Esophagus (tissue), 2 donors: ENCODE data around the gene HMGB1. TPM values are rescaled to one million over a fixed set of nuclear protein-coding genes. Genes with fewer than 3 reads are reported as not detected.

ENCODE experiments used
- H3K27ac ChIP-seq, 2 donors: one replicate each; pipeline ENCODE4 v1.5.1; 2013; ENCODE audit warnings: low read depth in 2 of 2, mild to moderate bottlenecking in 2 of 2, inconsistent platforms in 1 of 2, low read length in 1 of 2, moderate library complexity in 1 of 2
- H3K27me3 ChIP-seq, 2 donors: one replicate each; pipeline ENCODE4 v1.6.1; 2013; ENCODE audit warnings: low read length in 2 of 2, control low read depth in 1 of 2, mild to moderate bottlenecking in 1 of 2; ENCODE audit not compliant: insufficient read depth in 2 of 2, control insufficient read depth in 1 of 2
- H3K36me3 ChIP-seq, 2 donors: one replicate each; pipeline ENCODE4 v1.6.1; 2013; ENCODE audit warnings: low read length in 1 of 2; ENCODE audit not compliant: control insufficient read depth in 2 of 2, insufficient read depth in 2 of 2
- H3K4me1 ChIP-seq, 2 donors: one replicate each; pipeline ENCODE4 v1.6.1; 2013; ENCODE audit warnings: low read length in 1 of 2; ENCODE audit not compliant: control insufficient read depth in 2 of 2, insufficient read depth in 2 of 2
- H3K4me3 ChIP-seq, 2 donors: one replicate each; pipeline ENCODE4 v1.5.1; 2013; ENCODE audit warnings: low read length in 2 of 2, mild to moderate bottlenecking in 2 of 2, low read depth in 1 of 2, moderate library complexity in 1 of 2
- H3K9me3 ChIP-seq, 2 donors: one replicate each; pipeline ENCODE4 v1.6.1; 2013; ENCODE audit warnings: mild to moderate bottlenecking in 2 of 2, low read depth in 1 of 2, low read length in 1 of 2, moderate library complexity in 1 of 2; ENCODE audit not compliant: control insufficient read depth in 2 of 2, insufficient read depth in 1 of 2
- WGBS, 2 donors: extraction: QIAGEN DNeasy Blood & Tissue Kit; methylation state at CpG; one replicate each; pipeline ENCODE4 v1.1.7; 2013; 5-methylcytosine and 5-hydroxymethylcytosine counted together
- polyA plus RNA-seq, 2 donors: library from polyadenylated mRNA; stranded (reverse); fragments of 200-250 nt; gene quantifications; one replicate each; pipeline ENCODE4 v1.2.3, GENCODE V29; 2013
- donor health status: healthy with polysubstance abuse.
- donor health status: Bipolar disorder and iron deficiency.

Gene HMGB1
- polyA plus RNA-seq = 100 to 1,000 TPM; 293 to 393 TPM

- 0% methylated on average over 41 to 57 of the region's 57 CpGs for WGBS, 2 donors
- Histone ChIP-seq H3K4me3 (peak within 1 kb of the TSS; percentile 72 to 96), H3K4me1 (peaks cover 2 to 4% of the 10 kb centered on the region in 2 donors), H3K27ac (peak within 1 kb of the TSS; percentile 99 to 100), H3K27me3 (no peaks in the 10 kb centered on the region), H3K9me3 (no peaks in the 10 kb centered on the region), H3K36me3 (peaks cover 0 to 2% of the 10 kb centered on the region in 2 donors)
These were observed at the start of gene HMGB1 for GRCh38 chr13:30465593-30466357. HMGB1 (minus strand) TSS chr13:30465936; CDS start chr13:30463680, 2,256 bp downstream.

DNA sequence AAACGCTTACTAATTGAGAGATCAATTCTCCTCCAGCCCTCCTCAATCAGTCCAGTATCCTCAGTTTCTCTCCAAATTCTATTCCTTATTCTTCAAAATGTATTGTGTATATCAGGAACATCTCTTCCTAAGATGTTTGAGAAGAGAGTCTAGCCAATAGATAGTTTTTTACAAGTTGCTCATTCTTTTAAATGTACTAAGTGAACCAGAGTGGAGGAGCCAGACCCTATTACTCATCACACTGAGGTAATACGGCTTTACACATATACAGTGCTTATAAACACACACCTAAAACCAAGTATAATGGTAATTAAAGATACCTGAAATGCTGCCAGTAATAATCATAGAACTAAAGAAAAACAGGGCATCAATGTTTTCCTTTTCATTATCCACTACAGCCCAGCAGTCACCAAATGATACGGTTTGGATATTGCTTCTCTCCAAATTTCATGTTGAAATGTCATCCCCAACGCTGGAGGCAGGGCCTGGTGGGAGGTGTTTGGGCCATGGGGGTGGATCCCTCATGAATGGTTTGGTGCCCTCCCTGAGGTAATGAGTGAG is 45.2 kb upstream of the HMGB1 start:
- WGBS, 2 donors = 74 to 77% methylated on average over 4 of the region's 4 CpGs
- no peaks in the 10 kb centered on the region for H3K27me3 ChIP-seq
- H3K4me3 ChIP-seq = no peak overlapping the region
- no peaks in the 10 kb centered on the region for H3K9me3 ChIP-seq
- no peak overlapping the region for H3K27ac ChIP-seq
- H3K4me1 ChIP-seq = no peaks in the 10 kb centered on the region
- H3K36me3 ChIP-seq = no peaks in the 10 kb centered on the region

- H3K4me3 ChIP-seq = no peak overlapping the region
- H3K4me1 ChIP-seq = no peaks in the 10 kb centered on the region
- H3K36me3 ChIP-seq = no peaks in the 10 kb centered on the region
- no peaks in the 10 kb centered on the region for H3K9me3 ChIP-seq
- H3K27ac ChIP-seq = no peak overlapping the region
- 83 to 87% methylated on average over 4 of the region's 4 CpGs for WGBS, 2 donors
- no peaks in the 10 kb centered on the region for H3K27me3 ChIP-seq
These were observed 44.4 kb upstream of the HMGB1 start for GRCh38 chr13:30510091-30510490.

GRCh38 chr13:30509254-30510050 is 43.7 kb upstream of the HMGB1 start:
- Histone ChIP-seq H3K27ac (no peak overlapping the region), H3K27me3 (no peaks in the 10 kb centered on the region), H3K4me3 (no peak overlapping the region), H3K9me3 (no peaks in the 10 kb centered on the region), H3K4me1 (no peaks in the 10 kb centered on the region), H3K36me3 (no peaks in the 10 kb centered on the region)
- WGBS, 2 donors = 90 to 93% methylated on average over 9 of the region's 9 CpGs

- H3K9me3 ChIP-seq = no peaks in the 10 kb centered on the region
- no peak overlapping the region for H3K4me3 ChIP-seq
- H3K36me3 ChIP-seq = no peaks in the 10 kb centered on the region
- no peaks in the 10 kb centered on the region for H3K4me1 ChIP-seq
- H3K27me3 ChIP-seq = no peaks in the 10 kb centered on the region
- WGBS, 2 donors = 55 to 76% methylated on average over 1 of the region's 1 CpG
- no peak overlapping the region for H3K27ac ChIP-seq
These were observed 38.3 kb upstream of the HMGB1 start for GRCh38 chr13:30504081-30504480.

DNA sequence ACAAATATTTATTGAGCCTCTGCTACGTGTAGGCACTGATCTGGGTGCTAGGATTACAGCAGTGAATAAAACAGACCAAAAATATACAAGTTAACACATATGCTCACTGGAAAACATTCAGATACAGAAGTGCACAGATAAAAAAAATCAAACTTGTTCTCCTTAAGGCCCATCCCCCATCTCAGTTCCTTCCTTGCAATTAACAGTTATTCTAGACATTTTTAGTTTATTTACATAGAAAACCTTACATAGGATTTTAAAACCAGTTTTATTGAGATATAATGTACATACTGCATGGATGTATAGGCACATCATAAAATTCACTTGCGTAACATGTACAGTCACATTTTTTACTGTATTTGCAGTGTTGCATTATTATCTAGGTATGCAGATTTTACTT is 36.5 kb upstream of the HMGB1 start:
- H3K4me1 ChIP-seq = no peaks in the 10 kb centered on the region
- H3K27ac ChIP-seq = no peak overlapping the region
- no peaks in the 10 kb centered on the region for H3K27me3 ChIP-seq
- no peak overlapping the region for H3K4me3 ChIP-seq
- WGBS, 2 donors = 76 to 86% methylated on average over 2 of the region's 2 CpGs
- no peaks in the 10 kb centered on the region for H3K36me3 ChIP-seq
- H3K9me3 ChIP-seq = no peaks in the 10 kb centered on the region

DNA sequence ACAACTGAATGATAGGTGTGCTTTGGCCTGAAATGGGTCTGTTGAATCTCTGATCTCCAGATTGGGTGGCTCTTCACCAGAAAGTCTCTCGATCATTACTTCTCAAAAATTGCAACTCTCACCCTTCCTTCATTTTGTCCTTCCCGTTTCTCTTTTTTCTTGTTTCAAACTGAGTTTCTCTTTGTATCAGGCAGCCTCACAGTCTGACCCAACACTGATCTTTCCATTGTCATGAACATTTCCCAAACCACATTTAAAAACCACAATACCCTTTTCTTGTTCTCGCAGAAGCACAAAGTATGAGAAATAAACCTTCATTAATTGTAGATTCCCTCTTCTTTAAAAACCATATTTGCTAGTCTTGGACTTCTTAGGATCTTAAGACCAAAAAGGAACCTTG is 33.6 kb upstream of the HMGB1 start:
- no peaks in the 10 kb centered on the region for H3K9me3 ChIP-seq
- no peaks in the 10 kb centered on the region for H3K4me1 ChIP-seq
- no peaks in the 10 kb centered on the region for H3K27me3 ChIP-seq
- no peaks in the 10 kb centered on the region for H3K36me3 ChIP-seq
- H3K4me3 ChIP-seq = no peak overlapping the region
- no peak overlapping the region for H3K27ac ChIP-seq
- 81 to 91% methylated on average over 3 of the region's 3 CpGs for WGBS, 2 donors

DNA sequence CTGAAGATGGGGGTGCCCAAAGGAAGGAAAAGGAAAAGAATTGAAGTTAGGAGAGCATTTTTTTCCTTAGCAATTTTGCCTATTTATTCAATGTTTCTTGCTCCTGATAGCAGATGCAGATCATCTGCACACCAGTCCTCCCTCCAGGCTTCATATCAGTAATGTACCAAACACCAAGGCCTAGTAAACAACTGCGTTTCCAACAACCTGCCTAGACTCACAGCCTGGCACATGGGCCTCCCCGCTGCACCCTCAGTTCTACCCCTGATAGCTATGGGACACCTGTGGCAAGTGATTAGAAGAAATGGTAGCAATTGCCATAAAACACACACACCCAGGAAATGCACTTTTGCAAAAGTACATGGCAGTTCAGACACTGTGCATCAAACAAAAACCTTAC is 30.4 kb upstream of the HMGB1 start:
- 73 to 94% methylated on average over 2 of the region's 2 CpGs for WGBS, 2 donors
- H3K27ac ChIP-seq = no peak overlapping the region
- H3K4me3 ChIP-seq = no peak overlapping the region
- no peaks in the 10 kb centered on the region for H3K36me3 ChIP-seq
- no peaks in the 10 kb centered on the region for H3K4me1 ChIP-seq
- H3K27me3 ChIP-seq = no peaks in the 10 kb centered on the region
- H3K9me3 ChIP-seq = no peaks in the 10 kb centered on the region

GRCh38 chr13:30495746-30496145 is 30.0 kb upstream of the HMGB1 start:
- 77 to 95% methylated on average over 2 of the region's 2 CpGs for WGBS, 2 donors
- no peaks in the 10 kb centered on the region for H3K4me1 ChIP-seq
- no peaks in the 10 kb centered on the region for H3K36me3 ChIP-seq
- H3K4me3 ChIP-seq = no peak overlapping the region
- no peaks in the 10 kb centered on the region for H3K9me3 ChIP-seq
- no peak overlapping the region for H3K27ac ChIP-seq
- H3K27me3 ChIP-seq = no peaks in the 10 kb centered on the region
